NOMO-1 (cell line): ENCODE data around the gene DYSF.

Experiments used
- DNase-seq, 2 experiments: peaks; one replicate each; lab custom pipeline; 2025; ENCODE audit not compliant: unreplicated experiment in 2 of 2; lab: John Stamatoyannopoulos, UW

The DYSF gene

GRCh38 chr2:71667256-71668182 lies 214.2 kb downstream of the DYSF start:
- no peak for DNase-seq

DNA sequence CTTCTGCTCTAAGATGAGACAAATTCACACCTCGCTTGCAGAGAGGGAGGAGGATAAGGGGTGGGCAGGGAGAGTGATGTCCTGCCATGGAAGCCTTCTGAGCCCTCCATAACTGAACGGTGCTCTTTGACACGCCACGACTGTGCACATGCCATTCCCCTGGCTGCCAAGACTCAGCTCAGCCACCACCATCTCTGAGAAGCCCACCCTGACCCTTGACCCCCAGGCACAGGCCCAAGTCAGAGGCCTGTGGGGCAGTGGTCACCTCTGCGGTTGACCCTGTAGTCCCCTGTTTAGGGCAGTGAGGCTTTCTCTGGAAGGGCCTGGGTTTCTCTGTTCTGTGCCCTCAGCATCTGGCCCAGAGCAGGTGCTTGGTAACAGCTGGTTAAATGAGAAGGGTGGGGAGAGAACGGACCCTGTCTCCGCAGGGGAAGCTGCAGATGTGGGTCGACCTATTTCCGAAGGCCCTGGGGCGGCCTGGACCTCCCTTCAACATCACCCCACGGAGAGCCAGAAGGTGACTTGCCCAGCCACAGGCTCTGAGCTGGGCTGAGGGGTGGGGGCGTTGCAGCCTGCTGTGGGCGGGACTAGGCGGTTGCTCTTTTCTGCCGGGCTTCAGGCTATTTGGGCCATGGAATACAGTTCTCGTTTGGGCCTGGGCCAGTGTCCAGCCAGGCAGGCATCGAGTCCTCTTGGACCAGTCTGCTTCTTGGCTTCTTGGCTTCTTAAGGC lies 215.1 kb downstream of the DYSF start:
- DNase-seq, result no peak

GRCh38 chr2:71669058-71669456 lies 215.7 kb downstream of the DYSF start:
- no peak for DNase-seq

DNA sequence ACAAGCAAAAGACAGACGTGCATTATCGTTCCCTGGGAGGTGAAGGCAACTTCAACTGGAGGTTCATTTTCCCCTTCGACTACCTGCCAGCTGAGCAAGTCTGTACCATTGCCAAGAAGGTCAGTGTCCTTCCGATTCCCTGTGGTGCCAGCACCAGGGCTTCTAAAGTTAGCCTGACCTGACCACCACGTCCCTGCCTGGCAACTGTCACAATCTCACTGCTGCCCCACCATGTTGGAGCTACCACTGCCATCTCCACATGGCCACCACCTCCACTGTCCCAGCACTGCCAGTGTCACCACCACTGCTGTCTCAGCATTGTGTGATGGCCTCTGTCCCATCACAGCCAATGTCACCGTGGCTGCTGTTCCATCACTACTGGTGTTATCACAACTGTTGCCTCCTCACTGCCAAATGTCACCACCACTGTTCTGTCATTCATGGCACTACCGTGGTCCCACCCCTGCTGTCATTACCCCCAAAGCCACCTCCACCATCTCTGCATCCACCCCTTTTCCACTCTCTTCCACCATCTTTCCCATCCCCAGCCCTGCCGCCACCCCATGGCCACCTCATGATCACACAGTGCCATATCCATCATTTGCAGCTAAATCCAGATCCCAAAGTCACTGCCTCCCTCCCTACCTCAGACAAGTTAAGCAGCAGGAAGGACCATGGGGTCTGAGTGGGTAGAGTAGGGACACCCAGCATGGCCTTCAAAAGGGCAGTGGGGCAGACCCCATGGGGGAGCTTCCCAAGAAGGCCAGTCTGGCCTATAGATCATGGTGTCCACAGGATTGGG lies 216.5 kb downstream of the DYSF start:
- no peak for DNase-seq

- DNase-seq, result no peak
Observed at GRCh38 chr2:71670430-71670795, 217.1 kb downstream of the DYSF start.

DNA sequence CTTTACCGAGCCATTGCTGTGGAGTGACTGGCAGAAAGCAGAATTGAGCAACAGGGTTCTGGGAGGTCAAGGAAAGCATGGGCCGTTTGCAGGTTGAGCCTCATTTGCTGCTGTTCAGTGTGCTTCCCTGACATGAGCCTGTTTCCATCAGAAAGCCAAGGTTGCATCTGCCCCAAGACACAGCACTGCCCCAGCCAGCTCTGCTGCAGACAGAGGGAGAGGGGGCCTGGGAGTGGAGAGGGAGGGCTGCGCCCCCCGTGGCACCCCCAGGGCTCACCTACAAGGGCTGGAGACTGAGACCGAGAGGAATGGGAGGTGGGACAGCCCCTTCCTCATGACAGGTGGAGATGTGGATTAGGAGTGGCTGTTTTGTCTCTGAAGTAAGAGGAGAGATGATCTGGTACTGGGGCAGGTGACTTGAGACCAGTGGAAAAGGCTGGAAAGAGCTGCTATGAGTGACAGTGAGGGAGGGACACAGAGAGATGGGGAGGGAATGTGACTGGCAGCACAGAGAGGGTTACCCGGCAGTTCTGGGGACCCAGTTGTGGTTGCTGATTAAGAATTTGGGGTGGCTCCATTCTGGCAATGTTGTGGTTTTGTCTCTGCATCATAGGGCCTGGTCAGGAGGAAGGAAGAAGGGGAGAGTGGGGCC lies 218.0 kb downstream of the DYSF start:
- no peak for DNase-seq

DNA sequence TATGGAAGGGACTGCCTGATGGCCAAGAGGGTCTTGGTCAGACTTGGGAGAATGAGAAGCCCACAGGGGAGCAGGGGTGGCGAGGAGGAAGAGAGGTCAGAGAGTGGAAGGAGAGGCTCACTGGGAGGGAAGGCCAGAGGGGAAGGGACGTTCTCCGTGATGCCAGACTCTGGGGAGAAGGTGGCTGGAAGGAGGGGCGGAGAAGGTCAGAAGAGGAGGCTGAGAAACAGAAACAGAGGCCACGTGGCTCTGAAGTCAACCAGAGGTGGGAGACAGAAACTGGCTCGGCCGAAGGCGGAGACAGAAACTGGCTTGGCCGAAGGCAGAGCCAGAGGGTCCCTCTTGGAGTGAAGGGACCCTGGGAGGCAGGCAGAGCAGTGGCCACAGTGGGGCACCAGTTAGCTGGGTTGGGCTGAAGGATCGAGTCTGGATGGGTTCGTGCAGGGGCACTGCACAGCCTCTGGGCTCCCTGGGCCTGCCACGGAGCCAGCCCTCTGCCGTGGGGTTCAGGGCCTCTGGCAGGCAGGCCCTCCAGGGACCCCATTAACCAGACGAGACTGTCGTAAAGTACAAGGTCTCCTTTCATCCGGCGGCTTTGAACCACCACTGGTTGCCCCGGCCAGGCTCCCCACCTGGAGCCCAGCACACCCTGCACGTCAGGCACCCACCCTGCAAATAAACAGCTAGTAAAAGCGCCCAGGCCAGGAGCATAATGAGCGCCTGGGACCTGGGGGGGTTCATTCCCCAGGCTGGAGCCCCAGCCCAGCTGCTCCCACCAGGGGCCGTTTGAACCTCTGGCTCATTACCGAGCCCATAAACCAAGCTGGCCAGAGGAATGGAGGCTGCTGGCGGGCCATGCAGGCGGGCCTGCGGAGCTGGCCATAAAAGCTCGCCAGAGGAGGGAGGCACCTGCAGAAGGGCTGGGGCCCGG lies 218.8 kb downstream of the DYSF start:
- no peak for DNase-seq

- DNase-seq, result no peak
Observed at GRCh38 chr2:71672826-71673795, 219.8 kb downstream of the DYSF start.

DNA sequence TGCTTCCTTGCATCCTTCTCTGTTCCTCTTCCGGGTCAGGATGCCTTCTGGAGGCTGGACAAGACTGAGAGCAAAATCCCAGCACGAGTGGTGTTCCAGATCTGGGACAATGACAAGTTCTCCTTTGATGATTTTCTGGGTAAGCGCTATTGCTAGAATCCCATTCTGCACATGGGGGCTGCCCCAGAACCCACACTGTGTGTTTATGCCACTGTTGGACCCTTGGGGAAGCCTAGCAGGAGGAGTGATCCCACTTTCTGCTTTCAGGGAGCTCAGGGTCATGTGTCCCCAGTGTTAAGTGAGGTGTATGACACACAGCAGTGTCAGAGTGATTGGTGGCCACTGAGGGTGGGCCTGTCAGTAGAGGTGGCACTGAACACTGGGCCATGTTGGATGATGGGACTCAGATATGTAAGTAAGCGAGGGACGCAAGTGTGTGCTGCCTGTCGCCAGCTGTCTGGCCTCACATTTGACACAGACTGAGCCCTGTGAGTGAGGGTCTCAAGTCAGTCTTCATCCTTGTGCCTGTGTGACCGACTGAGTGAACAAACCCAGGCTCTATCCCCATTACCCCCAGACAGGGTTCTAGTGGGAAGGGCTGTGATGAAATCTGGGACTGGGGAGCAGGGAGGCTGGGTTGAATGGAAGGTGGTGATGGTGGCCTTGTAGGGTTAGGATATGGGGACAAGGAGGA lies 220.9 kb downstream of the DYSF start:
- DNase-seq, result no peak

- no peak for DNase-seq
Observed at GRCh38 chr2:71675296-71675695, 221.9 kb downstream of the DYSF start.

GRCh38 chr2:71678874-71679273 lies 225.5 kb downstream of the DYSF start:
- DNase-seq, result no peak

GRCh38 chr2:71679491-71679890 lies 226.1 kb downstream of the DYSF start:
- no peak for DNase-seq

GRCh38 chr2:71680925-71681324 lies 227.6 kb downstream of the DYSF start:
- no peak for DNase-seq

- no peak for DNase-seq
Observed at GRCh38 chr2:71681626-71682025, 228.3 kb downstream of the DYSF start.

DNA sequence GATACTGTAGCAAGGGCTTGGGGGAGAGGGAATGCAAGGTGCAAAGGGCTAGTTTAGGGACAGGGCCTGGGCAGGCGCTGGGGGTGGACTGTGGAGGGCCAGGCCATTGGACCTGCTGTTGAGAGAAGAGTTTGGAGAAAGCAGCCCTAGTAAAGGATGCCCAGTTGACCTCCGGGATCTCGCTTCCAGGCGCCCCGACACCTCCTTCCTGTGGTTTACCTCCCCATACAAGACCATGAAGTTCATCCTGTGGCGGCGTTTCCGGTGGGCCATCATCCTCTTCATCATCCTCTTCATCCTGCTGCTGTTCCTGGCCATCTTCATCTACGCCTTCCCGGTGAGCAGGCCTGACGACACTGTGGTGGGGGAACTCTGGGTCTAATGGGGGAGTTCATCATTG lies 229.0 kb downstream of the DYSF start:
- DNase-seq, result no peak

- DNase-seq, result no peak
Observed at GRCh38 chr2:71683070-71683469, 229.7 kb downstream of the DYSF start.

- no peak for DNase-seq
Observed at GRCh38 chr2:71683666-71684065, 230.3 kb downstream of the DYSF start.
